Activated CD8-positive, alpha-beta memory T cell treated with anti-CD3 and anti-CD28 coated beads, Interleukin-2, amount 50 U/mL, for 48 hours (primary cell): ENCODE measurements around the gene TAF6.

Experiments
- DNase-seq: peaks from one replicate; pipeline ENCODE4 v3.0.0-alpha.2; 2020

Gene TAF6

DNA sequence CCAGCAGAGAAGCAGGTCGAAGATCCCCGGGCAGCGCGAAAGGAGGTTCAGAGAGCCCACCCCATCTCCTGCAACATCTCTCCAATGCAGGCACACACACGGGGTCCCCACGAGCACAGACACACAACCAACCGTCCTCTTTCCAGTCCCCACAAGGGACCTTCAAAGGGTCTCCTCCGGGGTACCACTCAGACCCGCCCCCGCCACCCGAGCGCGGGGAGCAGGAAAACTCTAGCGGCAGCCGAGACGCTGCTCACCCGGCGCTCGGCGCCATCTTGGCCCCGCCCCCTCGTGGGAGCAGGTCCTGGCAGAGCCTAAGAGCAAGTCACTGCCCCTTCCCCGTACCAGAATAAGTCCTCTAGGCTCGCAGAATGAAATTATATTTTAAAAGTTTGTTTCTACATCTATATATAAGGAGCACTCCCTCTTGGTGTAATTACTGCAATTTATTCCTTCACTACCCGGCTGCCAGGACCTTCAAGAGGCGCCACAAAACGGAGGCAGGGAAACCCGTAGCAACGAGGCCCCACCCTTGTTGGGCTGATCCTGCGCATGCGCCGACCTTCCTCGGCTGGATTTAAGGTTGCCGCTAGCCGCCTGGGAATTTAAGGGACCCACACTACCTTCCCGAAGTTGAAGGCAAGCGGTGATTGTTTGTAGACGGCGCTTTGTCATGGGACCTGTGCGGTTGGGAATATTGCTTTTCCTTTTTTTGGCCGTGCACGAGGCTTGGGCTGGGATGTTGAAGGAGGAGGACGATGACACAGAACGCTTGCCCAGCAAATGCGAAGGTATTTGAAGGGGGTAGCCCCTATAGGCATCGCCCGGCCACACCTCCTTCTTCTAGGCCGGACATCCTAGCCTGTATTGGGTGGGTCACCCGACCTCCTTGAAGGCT lies at the start of gene TAF6, which contains the start of gene CNPY4:
TSS of gene TAF6 (minus strand) at position 287 of the 898 bp plus-strand sequence. CDS start 5,149 bp downstream, outside the sequence.
TSS of gene CNPY4 (plus strand) at position 563 of the 898 bp plus-strand sequence. CDS start at position 674, 111 bp downstream.
- DNase-seq = peak; percentile 97

DNA sequence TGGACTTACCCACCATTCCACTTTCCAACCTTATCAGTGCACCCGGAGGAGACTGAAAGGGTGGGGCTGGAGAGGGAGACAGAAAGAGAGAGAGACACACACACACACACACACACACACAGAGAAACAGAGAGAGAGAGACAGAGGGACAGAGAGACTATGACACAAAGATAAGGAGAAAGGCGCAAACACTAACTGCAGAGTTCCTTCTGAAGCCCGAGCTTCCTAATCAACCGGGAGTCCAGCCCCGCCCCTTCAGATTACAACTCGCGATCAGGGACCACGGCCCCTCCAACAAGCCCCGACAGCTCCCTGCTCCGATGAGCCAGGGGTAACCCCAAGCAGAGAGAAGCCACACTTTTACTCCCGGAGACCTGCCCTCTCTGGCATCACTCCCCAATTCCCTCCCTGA lies 48.8 kb upstream of the TAF6 start:
- DNase-seq = no peak

DNA sequence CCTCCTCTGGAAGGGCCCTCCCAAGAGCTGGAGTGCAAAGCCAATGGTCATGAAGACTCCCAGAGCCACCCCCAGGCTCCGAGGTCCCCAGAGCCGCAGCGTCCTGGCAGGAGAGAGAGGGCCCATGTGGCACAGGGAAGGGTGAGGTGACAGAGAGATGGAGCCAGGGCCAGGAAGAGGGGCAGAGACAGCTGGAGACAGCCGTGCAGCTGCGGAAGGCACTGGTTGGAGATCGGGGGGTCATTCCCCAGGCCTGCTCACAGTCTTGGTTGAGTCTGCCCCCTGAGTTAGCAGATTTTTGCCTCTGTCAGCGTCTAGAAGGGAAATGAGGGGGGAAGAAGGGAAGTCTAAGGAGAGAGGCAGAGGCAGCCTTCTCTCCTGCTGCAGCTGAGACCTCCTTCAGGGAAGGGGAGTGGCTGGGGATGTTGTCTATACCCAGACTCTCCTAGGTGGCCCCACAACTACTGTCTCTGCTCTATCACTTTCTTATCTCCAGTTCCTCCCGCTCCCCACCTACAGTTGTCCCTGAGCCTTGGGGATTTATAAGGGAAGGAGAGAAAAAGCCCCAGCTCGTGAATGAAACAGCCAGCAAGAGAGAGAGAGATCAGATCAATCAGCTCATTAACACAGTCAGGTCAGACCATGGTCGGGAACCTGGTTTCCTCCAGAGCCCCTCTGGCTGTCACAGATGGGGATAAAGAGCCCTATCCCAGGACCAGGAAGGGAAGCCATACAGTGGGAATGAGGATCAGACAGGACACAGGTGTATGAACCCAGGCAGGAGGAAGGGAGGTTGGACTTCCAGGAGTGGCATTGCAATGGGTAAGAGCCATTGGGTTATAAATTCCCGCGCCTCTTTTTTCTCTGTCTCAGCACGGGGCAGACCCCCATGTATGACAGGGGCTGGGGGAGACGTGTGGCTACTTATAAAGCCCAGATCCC lies 48.1 kb upstream of the TAF6 start:
- no peak for DNase-seq

DNA sequence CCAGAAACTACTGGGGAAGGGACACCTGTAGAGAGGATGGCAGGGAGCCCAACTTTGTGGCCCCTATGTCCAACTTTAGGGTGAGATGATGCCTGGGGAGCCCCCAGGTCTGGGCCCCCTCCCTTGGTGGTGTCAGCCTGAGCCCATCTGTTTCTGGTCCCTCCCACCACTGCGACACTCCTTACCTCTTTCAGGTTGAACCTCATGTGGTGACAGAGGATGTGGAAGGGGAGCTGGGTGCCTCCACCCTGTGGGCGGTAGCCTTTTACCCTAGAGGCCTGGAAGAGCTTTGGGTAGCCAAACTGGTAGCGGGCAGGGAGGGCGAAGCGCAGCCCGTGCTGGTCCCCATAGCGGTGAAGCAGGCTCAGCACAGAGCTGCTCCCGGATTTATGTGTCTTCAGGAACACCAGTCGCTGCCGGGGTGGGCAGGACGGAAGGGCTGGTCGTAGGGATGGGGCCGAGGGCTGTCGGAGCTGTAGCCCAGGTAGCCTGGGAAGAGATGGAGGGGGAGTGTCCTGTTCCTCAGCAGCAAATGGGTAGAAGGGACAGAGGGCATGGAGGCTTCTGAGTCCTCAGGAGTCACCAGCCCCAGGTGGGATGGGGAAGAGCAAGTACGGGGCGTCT lies 47.3 kb upstream of the TAF6 start:
- DNase-seq = no peak

DNA sequence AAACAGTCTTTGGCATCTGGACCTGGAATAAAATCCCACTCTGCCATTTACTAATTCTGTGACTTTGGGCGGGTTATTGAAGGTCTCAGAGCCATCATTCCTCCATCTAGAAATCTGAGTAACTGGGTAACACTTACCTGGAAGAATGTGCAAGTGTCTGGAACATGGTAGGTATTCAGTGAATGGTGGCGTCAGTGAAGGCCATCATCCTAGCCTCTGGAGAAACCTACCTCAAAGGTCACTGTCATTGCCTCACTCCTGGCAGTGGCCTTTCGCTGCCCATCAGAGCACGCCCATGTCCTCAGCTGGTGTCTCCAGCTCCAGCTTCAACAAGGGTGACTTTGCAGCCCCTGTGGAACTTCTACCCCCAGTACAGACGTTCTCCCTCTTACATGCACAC lies 44.7 kb upstream of the TAF6 start:
- no peak for DNase-seq

DNA sequence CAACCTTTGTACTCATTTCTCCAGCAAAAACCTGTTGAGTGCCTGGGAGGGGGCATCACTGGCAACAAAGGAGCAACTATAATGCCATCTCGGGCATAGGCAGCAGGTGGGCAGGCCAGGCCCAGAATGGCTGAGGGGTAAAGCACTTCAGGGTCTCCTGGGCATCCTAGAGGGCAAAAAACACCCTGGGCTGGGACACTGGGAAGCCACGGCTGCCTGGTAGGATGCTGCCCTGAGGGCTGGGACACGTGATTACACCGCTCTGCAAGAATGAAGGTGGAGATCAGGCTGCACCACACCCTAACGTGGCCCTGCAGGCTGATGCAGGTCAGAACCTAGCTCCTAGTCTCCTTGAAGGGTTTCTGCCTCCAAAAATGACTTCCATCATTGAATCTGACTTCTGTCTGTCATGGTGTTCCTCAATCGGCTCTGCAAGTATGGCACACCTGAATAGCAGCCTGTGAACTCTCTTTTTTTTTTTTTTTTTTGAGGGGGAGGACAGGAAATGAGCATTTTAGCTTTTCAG lies 43.9 kb upstream of the TAF6 start:
- DNase-seq = no peak

DNA sequence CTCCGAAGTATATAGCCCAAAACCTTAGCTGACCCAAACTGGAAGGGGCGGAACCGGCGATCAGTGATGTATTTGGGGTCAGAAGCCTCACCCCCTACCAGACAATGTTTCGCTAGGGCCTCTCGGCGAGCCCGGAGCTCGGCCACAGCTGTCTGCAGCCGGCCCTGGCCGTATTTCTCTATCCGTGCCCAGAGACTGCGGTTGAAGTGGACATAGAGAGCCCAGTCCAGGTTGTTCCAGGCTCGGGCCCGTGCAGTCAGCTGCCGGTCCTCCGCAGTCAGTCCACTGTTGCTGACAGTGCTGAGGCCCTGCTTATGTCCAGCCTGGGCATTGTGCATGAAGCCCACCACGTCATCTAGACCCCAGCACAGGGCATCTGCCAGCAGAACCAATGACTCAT lies 40.9 kb upstream of the TAF6 start:
- no peak for DNase-seq

DNA sequence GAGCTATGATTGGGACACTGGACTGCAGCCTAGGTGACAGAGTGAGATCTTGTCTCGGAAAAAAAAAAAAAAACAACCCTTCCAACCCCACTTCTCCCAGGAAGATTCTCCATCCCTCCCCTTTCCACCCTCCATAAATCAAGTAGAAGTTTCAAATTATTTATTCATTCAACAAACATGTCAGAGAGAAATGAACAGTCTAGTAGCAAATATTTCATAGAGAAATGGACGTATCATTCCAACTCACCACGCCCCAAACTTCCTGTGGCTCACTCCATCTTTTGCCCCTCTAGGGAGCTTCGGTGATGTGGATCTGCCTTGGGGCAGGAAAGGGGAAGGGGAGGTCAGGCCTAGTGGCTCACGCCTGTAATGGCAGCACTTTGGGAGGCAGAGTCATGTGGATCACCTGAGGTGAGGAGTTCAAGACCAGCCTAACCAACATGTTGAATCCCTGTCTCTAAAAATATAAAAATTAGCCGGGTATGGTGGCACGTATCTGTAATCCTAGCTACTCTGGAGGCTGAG lies 40.0 kb upstream of the TAF6 start:
- DNase-seq = no peak

DNA sequence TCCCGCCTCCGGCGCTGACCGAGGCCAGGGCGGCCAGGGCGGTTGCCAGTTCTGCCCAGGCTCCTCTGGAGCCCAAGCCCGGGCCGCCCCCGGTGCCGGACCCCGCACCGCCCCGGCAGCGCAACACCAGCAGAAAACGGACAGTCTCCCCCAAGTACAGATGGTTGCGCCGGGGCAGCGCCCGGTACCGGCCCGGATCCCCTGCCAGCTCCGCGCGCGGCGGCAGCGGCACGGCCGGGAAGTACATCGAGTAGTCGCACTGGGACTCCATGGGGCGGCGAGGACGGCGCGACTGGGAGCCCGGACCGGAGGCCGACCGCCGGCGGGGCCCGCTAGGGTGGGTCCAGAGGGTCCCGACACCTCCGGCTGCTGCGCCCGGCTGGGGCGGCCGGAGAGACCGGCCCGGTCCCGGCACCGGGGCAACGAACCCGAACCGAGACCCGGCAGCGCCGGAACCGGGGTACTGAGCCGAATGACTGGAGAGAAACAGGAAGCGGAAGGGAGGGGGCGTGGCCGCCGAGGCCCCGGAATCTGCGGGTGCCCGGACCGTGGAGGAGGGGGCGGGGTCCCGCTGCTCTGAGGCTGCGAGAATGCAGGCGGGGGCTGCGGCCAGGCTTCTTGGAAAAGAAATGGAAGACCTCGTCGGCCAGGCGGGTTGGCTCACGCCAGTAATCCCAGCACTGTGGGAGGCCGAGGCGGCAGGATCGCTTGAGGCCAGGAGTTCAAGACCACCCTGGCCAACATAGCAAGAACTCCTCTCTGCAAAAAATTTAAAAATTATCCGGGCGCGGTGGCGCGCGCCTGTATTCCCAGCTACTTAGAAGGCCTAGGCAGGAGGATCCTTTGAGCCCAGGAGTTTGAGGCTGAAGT lies 39.3 kb upstream of the TAF6 start, which contains the start of gene TRAPPC14:
TSS of gene TRAPPC14 (minus strand) at position 495 of the 870 bp plus-strand sequence. CDS start at position 271, 224 bp downstream.
- DNase-seq = peak; percentile 96

DNA sequence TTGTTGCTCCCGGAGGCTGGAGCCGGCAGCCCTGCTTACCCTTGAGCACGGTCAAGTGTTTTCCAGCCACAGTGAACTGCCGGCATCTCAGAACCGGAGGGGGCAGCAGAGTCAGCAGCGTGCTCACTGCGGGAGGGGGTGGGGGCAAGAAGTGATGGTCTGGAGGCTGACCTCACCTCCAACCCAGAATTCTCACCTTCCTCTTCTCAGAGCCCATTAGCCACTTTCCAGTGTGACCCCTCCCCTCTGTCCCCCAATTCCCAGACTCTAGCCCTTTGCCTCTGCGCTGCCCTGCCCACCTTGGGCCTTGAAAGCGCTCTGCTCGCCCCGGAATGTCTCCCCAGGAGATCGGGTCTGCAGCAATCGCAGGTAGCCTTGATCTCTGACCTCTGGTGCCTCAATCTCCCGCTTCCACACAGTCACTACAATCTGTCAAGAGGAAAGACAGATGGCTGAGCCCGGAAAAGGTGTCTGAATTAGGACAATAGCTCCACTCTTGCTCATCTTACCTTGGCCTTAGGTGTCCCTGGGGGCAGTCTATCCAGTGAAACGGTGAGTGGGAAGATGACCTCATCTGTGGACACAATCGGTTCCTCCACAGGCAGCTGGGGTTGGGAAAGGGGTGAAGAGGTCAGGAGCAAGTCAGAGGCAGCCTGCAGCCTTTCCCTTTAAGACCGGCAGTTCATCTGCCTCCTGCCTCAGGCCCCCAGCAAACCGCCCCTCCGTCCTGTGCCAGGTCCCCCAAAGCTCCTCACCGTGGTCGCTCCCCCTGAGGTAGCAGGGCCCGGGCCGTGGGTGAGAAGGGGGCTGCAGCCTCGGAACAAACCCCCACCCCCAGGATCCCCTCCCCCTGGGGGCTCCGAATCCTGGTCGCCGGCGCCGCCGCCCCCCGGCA lies 38.4 kb upstream of the TAF6 start:
- no peak for DNase-seq

DNA sequence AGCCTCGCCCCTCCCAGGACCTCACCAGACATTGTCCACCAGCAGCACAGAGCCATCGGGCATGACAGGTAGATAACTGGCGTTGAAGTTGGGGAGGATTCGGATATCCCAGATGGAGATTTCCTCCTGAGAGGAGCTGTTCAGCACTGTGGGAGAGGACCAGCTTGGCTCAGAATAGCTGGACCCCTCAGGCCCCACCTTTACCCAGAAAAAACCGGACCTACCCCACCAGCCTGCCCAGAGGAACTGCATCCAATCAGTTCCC lies 37.8 kb upstream of the TAF6 start:
- no peak for DNase-seq

DNA sequence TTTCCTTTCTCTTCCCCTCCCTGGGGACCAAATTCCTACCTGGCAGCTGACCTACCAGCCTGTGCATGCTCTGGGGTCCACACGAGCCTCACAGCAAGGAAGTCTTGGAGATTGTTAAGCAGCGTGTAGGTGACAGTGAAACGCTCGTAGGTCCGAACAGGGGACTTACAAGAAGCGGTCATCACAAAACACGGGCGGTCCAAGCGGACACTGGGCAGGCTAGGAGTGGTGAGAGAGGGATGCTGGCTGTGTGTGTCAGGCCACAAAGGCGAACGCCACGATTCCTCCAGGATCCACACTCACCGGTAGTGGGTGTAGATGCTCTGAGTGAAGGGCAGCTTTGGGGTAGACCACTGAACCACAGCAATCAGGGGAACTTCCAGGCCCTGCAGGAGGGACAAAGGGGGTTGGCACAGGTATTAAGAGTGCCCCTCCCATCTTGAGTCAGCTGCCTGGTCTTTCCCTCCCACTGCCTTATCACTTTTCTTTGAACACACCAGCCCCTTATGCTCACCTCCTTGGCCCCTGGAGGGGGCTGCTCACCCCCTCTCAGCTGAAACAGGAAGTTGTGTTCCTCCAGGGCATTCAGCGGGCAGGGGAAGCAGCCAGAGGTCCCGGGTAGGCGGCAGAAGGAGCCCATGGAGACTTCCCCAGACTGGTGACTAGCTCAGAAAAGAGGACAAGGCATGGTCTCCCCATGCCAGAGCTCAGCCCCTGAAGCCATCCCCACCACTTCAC lies 37.3 kb upstream of the TAF6 start:
- no peak for DNase-seq

DNA sequence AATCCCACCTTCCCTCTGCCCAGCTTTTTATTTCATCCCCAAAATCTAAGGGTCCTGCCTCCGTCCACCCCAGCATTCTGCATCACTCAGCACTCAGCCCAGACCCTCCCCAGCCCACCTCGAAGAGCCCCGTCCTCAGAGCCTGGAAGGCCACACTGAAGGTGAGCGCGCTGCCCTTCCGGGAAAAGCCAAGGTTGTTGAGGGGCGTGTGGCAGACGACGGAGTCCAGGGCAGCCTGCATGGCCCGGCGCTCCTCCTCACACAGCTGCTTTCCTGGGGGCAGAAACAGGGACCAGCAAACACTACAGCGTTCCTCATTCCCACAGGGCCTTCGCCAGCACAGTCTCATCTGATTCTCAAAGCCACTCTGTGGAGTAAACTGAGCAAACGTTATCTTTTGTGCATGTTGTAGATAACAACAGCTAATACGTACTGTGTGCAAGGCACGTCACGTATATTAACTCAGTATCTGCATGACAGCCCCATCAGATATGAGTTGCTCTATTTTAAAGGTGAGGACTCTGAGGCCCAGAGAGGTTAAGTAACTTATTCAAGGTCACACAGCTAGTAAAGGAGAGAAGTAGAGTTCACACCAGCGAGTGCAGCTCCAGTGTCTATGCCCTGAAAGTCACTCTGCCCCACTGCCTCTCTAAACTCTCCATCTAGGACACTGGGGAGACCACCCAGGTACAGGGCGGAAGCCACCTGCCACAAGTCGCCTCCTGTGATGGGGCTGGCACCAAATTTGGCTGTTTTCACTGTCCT lies 36.6 kb upstream of the TAF6 start:
- no peak for DNase-seq

DNA sequence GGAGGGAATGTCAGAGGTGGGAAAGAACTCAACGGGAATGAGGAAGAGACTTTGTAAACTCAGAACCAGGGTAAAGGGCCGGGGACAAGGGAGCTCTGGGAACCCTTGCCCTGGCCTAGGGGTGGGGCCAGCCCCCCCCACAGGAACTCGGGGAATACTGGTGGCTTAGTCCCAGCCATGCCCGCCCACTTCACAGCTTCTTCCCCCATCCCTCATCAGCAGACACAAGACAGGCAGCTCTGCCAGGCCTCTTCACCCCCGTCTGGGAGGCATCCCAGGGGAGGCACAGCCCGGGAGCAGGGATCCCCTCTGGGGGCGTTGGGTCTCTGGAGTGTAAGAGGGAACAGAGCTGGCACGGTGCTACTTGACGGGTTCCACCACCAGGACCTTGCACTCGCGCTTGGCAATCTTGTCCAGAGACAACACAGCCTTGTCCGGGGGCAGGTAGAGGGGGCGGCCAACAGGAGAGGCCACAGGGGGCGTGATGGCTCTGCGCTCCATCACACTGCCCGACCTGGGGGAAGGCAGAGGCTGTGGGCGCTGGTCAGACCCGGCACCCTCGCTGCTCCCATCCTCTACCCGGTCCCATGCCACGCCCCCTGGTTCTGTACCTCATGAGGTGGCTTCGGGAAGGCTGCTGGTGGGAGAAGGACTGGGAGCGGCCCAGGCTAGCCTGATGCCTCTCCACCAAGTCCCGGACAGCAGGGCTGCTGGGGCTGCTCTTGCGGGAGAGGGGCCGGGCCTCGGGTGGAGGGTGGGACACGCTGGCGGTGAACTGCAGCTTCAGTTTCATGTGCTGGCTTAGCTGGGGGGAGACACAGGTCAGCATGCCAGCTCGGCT lies 35.7 kb upstream of the TAF6 start:
- no peak for DNase-seq

DNA sequence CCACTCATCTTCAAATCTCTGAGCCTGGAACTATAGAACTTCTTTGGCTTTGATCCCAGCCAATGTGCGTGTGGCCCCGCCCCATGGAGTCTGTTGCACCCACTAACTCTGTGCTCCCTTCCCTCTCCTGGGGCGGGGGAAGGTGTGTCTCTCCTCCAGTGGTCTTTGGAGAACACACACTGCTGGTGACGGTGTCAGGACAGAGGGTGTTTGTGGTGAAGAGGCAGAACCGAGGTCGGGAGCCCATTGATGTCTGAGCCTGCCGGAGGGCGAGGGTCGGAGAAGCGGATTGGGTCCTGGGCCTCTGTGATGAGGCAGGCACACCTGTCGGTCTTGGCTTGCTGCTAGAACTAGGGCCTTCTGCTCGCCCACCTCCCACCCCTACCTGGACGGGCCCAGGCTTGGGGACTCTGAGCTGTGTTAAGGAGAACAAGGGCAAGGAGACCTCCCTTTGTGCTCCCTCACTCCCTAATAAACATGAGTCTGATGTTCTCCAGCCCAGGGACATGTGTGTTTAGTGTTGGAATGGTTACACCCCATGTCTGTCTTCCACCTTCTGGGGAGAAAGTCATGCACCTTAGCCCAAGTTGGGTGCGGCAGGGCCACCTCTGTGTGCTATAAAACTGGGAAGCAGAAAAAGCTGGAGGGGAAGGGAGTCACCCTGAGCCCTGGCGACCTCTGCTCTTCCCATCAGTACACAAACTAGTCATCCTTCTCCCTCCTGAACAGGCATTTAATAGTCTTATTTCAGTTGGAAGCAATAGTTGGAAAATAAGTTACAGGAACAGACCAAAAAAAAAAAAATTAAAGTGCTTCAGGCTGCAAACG lies 34.8 kb upstream of the TAF6 start:
- DNase-seq = no peak

DNA sequence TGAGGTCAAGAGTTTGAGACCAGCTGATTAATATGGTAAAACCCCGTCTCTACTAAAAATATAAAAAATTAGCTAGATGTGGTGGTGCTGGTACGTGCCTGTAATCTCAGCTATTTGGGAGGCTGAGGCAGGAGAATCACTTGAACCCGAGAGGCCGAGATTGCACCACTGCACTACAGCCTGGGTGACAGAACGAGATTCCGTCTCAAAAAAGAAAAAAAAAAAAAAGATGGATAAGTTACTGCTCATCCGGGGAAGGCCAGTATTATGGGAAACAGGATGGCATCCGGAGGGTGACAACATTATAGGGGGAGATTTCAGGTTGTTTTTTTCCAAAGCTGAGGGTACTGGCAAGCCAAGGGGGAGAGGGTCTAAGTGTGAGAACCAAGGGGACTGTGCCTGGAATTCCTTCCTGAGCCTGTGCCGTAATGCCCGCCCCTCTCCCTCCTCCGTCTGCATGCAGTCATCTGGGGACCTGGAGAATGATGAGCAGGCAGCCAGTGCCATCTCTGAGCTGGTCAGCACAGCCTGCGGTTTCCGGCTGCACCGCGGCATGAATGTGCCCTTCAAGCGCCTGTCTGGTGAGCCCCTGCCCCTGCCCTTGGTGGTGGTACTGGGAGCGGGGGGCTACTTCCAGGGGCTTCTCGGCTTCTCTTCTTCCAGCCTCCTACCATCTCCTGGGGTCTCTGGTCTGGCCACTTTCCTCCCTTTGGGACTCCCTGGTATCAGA lies 33.9 kb upstream of the TAF6 start:
- no peak for DNase-seq
